HG03097 (cell line): ENCODE data around the gene ALPL.

ENCODE experiments used
- ATAC-seq: cut with Tn5 transposase; IDR thresholded peaks from one replicate; pipeline ENCODE4 v1.9.1; 2021; ENCODE audit not compliant: unreplicated experiment, low FRiP score

ALPL gene

DNA sequence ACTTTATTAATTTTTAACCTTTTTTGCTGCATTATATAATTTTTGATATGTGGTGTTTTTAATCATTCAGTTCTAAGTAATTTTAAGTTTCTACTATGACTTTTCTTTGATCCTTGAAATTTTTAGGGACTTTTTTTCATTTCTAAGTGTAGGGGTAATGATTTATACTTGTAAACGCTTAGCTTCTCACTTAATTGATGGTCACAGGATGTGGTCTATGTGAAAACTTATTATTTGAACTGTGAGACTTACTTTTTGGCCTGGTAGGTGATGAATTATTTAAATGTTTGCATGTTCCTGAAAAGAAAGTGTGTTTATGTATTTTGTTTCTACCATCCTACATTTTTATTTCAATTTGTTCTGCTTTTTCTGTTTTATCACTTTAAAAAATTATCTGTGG, 17.2 kb downstream of the ALPL start:
- ATAC-seq = no peak

DNA sequence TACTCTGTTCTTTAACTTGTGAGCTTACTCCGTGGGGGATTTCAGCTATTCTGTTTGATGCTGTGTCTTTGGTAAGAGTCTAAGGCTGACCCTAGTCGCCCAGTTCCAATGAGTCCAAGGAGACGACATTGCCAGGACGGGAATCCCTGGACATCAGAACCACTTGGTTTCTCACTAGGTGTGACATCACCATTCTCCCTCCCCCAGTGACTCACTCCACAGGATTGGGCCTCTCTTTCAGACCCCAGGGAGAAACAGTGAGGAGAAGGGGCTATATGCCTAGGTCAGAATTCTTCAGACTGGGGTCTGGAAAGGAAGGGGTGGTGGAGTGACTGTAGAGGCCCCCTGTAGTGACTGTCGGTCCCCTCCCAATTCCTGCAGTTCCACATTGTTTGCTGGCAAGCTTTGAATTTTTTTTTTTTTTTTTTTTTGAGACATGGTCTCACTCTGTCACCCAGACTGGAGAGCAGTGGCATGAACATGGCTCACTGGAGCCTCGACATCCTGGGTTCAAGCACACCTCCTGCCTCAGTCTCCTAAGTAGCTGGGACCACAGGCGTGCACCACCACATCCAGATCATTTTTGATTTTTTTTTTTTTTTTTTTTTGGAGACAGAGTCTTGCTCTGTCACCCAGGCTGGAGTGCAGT, 21.3 kb downstream of the ALPL start:
- no peak for ATAC-seq

- ATAC-seq = no peak
These were observed 22.0 kb downstream of the ALPL start for GRCh38 chr1:21531241-21531640.

GRCh38 chr1:21532496-21532895, 23.3 kb downstream of the ALPL start:
- no peak for ATAC-seq

DNA sequence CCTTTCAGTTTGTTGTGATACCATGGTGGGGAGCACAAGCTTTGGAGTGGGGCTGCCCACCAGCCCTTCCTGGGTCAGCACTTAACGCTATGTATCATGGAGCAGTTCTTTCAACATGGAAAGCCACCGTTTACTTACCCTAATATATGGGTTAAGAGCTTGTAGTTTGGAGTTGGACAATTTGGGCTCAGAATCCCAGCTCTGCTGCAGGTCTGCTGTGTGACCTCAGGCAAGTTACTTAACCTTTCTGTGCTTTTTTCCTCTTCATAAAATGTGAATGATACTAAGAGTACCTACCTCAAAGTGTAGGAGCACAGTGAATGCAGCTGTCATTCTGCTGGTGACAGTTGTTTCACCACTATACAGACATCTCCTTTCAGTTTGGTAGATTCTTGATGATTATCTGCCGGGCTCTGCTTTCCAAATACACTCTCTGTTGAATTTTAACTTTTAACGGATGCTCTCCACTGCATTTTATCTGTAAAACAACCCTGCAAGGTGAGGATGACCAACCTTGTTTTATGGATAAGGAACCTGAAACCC, 23.8 kb downstream of the ALPL start:
- no peak for ATAC-seq

DNA sequence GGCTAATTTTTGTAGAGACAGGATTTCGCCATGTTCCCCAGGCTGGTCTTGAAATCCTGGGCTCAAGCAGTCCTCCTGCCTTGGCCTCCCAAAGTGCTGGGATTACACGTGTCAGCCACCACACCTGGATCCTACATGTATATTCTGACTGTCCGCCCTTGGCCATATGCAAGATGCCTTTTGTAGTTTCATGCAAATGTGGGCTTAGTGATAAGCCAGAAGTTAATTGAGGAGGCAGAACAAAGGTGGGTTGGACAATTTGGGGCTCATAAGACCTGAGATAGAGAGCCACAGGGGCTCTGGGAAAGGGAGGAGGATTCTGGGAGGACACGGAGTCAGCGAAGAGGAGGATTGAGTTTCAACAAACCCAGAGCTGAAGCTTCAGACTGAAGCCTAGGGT, 24.9 kb downstream of the ALPL start:
- ATAC-seq = no peak

DNA sequence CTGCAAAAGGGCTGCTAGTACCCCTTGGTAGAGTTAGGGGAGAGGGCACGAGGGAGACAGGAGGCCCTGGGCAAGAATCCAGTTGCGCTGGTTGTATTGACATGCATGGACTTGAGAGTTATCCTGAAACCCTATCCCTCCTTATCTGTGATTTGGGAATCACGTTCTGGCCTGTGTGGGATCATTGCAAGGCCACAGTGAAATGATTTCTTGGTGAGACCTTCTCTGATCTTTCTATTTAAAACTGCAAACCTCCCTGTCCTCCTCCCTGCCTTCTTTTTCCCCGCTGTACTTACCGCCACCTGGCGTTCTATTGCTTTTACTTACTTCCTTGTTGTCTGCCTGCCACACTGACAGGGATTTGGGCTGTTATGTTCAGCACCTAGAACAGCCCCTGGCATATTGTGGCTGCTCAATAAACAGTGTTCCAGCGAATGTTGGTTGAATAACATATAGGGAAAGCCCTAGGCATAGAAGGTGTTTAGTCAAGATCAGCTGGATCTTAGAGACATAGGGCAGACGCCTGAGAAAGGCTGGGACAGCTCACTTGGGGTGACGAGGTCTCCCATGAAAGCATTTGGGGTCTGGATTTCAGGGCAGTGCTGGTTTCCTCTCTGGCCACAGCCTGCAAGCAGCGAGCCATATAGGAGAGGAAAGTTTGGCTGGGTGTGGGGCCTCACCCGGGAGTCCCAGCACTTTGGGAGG, 25.6 kb downstream of the ALPL start:
- no peak for ATAC-seq

DNA sequence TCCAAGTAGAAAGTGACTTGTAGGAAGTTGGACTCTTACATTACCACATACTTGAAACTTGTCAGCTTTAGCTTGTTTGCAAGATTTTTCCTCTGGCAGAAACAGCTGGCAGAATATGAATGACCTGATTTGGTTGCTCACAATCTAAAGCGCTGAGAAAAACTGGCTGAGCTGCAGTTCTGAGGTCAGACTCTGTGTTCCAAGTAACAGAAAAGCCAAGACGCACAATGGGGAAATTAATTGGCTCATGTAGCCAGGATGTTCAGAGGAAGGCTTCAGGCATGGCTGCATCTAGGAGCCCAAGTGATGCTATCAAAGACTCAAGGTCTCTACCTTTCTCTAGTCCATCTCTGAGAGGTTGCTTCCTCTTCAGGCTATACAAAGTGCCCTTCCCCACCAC, 27.0 kb downstream of the ALPL start:
- ATAC-seq = no peak

DNA sequence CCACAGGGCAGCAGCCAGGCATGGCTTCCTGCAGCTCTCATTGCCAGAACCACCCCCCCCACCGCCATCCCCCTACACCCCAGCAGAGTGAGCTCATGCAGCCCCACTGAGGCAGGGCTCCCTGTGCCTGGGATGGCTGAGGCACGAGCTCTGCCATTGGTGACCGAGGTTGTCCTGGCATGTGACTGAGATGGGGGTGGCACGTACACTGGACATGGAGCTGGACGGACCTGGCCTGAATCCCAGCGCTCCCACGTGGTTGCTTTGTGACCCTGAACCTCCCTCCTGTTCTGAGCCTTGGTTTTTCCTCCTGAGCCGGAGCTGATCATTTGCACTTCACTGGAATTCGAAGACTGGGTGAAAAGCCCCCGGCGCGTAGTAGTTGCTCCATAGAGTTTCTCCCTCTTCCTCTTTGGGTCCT, 28.3 kb downstream of the ALPL start:
- no peak for ATAC-seq

DNA sequence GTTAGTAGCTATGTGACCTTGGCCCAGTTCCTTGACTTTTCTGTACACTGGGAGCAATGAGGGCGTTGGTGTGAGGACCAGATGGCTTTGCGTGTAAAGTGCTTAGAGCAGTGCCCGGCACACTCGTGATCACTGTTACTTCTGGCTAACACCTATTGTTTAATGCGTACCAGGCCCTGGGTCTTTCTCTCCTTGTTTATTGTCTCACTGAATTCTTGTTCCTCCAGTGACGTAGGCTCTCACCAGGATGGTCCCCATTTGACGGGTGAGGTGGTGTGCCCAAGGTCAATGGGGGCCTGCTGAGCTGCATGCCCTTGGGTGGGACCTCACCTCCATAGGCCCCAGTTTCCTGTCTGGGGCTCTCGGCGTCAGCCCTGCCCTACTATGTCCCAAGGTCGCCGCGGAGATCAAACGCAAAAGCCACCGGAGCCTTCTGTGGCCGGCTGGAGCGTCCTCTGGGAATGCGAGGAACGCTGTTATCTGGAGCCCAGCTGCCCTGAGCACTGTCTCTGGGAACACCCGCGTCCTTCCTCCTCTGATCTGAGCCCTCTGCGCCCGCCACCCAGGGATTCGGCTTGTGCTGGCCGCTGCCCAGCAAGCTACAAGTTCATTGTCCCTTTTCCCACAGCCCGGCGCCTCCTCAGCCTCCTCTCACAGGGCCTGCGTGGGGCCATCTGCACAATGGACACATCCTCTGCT, 28.9 kb downstream of the ALPL start:
- ATAC-seq = no peak

- no peak for ATAC-seq
These were observed 30.7 kb downstream of the ALPL start for GRCh38 chr1:21539933-21540332.

DNA sequence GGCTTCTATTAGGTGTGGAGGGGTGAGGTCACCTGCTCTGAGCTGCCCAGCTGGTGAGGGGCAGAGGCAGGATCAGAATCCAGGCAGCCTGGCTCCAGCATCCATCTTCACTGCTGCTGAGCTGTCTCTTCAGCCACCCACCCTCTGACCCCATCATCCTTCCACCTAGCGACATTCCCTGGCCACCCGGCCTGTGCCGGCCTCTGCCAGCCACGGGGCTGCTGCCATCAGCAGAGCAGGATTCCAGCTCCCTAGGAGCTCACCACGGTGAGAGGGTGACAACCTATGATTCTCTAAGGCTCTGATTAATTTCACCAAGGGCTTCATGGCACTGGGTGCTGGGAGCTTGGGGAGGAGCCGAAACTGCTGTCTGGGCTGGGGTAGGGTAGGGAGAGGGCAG, 32.1 kb downstream of the ALPL start:
- no peak for ATAC-seq

DNA sequence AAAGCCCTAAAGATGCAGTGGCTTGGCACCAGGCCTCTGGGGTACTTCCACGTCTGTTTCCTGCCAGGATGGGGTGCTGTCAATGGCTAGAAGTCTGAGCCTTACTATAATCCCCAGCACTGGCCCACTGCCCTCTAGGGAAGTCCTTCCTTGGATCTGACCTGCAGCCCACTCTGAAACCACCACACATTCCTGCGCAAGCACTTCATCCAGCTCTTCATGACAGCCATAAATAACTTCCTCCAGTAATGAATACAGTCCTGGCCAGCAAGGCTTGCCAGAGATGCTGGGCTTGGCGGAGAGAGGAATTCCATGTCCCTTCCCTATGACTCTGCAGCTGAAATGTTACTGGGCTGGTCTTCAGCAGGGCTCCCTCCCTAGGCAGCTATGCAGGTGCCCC, 32.6 kb downstream of the ALPL start:
- no peak for ATAC-seq

GRCh38 chr1:21543598-21543997, 34.4 kb downstream of the ALPL start:
- ATAC-seq = no peak

DNA sequence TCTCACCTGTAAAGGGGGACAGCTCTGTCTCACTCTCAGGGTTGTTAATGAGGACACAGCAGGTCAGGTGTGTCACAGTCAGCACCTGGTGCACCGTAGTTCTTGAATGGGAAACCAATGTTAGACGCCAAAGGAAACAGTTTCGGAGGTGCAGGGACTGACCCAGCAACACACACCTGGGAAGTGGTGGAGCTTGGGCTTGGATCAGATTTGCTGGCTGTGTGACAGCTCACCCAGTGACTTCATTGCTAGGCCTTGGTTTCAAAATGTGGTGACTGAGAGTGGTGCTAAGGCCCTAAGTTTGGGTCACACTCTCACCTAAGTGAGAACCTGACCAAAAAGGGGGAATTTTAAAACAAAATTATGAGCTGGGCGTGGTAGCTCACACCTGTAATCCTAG, 34.9 kb downstream of the ALPL start:
- no peak for ATAC-seq

GRCh38 chr1:21546122-21546825, 37.1 kb downstream of the ALPL start:
- ATAC-seq = no peak

DNA sequence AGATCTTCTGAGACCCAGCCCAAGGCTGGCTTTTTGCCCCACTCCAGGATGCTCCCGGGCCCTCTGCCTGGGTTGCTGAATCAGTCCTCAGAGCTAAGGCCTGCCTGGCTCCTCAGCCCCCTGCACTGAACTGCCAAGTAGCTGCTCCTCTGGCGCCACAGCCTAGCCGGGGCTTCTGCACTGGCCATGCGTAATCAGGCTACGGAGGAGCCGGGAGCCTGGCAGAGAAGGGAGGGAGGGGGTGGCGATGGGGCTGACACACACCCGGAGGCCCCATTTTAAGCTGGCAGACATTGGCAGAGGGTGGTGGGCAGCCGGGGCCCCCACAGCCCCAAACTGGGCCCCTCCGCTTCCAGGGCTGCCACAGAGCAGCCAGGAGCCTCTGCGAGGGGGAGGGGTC, 38.7 kb downstream of the ALPL start:
- no peak for ATAC-seq

DNA sequence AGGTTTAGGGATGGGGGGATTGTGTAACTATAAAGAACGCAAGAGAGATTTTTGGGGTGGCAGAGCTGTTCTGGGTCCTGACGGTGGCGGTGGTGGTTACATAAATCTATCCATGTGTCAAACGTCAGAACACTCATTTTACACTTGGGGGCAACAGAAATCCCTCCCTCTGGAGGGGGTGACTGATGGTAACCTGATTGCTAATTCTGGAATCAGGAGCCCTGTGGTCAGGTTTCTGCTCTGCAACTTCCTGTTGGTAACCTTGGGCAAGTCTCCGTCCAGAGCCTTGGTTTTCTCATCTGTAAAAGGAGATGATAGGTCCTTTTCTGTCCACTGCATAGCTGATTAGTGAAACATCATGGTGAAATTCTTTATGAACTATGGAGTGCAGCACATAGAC, 40.9 kb downstream of the ALPL start:
- no peak for ATAC-seq

DNA sequence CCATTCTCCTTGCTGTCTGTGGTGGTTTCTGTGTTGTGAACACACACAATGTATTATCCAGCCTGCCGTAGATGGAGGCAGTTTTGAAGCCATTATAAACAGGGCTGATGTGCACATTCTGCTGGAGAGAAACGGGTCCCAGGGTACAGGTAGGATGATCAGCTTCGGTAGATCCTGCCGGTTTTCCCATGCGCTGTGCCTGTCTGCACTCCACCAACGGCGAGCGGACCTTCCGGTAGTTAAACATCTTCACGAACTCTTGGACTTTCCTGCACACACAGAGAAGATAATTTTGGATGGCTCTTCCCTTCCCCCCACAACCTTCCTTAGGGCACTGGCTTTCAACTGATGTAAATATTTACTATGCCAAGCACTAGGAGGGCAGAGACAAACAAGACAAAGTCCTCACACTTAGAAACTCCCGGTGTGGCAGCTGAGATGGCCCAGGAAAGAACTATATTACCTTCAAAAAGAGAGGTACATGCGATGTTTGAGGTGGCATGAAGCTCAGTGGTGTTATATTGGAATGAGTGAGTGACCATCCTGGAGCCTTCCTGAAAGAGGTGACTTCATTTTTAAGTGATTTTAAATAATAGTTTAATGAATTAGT, 41.7 kb downstream of the ALPL start:
- no peak for ATAC-seq

DNA sequence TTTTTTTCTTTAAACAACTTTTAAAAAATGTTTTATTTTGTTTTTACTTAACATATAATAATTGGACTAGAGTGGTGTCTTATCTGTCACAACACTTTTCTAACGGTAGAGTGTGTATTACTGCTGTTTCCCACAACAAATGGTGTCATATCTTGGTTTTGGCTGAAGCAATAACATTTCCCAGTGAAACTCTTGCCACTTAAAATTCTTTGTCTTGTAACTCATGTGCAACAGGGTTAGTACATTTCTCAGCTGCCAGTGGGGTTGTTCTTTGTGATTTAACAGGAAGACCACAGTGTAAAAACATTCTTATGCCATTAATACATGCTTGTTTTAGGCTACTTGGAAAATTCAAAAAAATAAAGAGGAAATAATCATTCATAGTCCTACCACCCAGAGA, 43.5 kb downstream of the ALPL start:
- ATAC-seq = no peak
